Stimulated activated CD8-positive, alpha-beta memory T cell treated with anti-CD3 and anti-CD28 coated beads, Interleukin-4, amount 100 ng/mL, for 1 hour (primary cell): Measurements from ENCODE around the gene SYNE3.
A peak's percentile ranks its signal among the peaks of the same experiment; 100 is the strongest.

Experiments used
- DNase-seq, 2 donors: peaks; one replicate each; pipeline ENCODE4 v3.0.0-alpha.2; 2020; ENCODE audit warnings: low read depth in 2 of 2, low spot score in 1 of 2

The SYNE3 gene

GRCh38 chr14:95541932-95542930 lies 25.8 kb upstream of the SYNE3 start:
- no peak for DNase-seq

GRCh38 chr14:95541346-95541745 lies 24.9 kb upstream of the SYNE3 start:
- DNase-seq = no peak

- DNase-seq = no peak
These were observed 23.9 kb upstream of the SYNE3 start for GRCh38 chr14:95540236-95540855.

- no peak for DNase-seq
These were observed 22.5 kb upstream of the SYNE3 start for GRCh38 chr14:95538801-95539509.

GRCh38 chr14:95537298-95538089 lies 21.0 kb upstream of the SYNE3 start:
- DNase-seq = no peak

GRCh38 chr14:95536671-95537070 lies 20.2 kb upstream of the SYNE3 start:
- DNase-seq = no peak

- DNase-seq = no peak
These were observed 19.7 kb upstream of the SYNE3 start for GRCh38 chr14:95536036-95536593.

- no peak for DNase-seq
These were observed 19.0 kb upstream of the SYNE3 start for GRCh38 chr14:95535226-95536021.

GRCh38 chr14:95534299-95535225 lies 18.1 kb upstream of the SYNE3 start, which contains the start of gene GLRX5:
Gene GLRX5 (plus strand): TSS chr14:95535050. CDS start chr14:95535090, 40 bp downstream.
- DNase-seq = peak; percentile 92 to 94

GRCh38 chr14:95533822-95534221 lies 17.4 kb upstream of the SYNE3 start:
- no peak for DNase-seq

GRCh38 chr14:95533391-95533821 lies 17.0 kb upstream of the SYNE3 start:
- no peak for DNase-seq

- no peak for DNase-seq
These were observed 15.5 kb upstream of the SYNE3 start for GRCh38 chr14:95531969-95532368.

- no peak for DNase-seq
These were observed 15.0 kb upstream of the SYNE3 start for GRCh38 chr14:95531473-95531872.

- no peak for DNase-seq
These were observed 14.2 kb upstream of the SYNE3 start for GRCh38 chr14:95530473-95531276.

GRCh38 chr14:95529216-95529615 lies 12.8 kb upstream of the SYNE3 start:
- DNase-seq = no peak

- no peak for DNase-seq
These were observed 11.0 kb upstream of the SYNE3 start for GRCh38 chr14:95527387-95528002.
